Activated CD4-positive, alpha-beta T cell treated with anti-CD3 and anti-CD28 coated beads, Interleukin-2, amount 50 U/mL, for 1 hour (primary cell): ENCODE results near the gene PKNOX2.

Experiments
- DNase-seq: peaks from one replicate; pipeline ENCODE4 v3.0.0-alpha.2; 2020

Gene PKNOX2

GRCh38 chr11:125426818-125427528, 262.4 kb downstream of the PKNOX2 start:
- DNase-seq = no peak

- DNase-seq = no peak
Observed at GRCh38 chr11:125428486-125429173, 264.1 kb downstream of the PKNOX2 start.

- peak; percentile 34 for DNase-seq
Observed at GRCh38 chr11:125429174-125429707, 264.7 kb downstream of the PKNOX2 start.

- no peak for DNase-seq
Observed at GRCh38 chr11:125429807-125430678, 265.5 kb downstream of the PKNOX2 start.

GRCh38 chr11:125431009-125431408, 266.5 kb downstream of the PKNOX2 start:
- DNase-seq = no peak

- DNase-seq = no peak
Observed at GRCh38 chr11:125431481-125431880, 266.9 kb downstream of the PKNOX2 start.

- DNase-seq = no peak
Observed at GRCh38 chr11:125433454-125434121, 269.0 kb downstream of the PKNOX2 start.

- DNase-seq = no peak
Observed at GRCh38 chr11:125435461-125436238, 271.1 kb downstream of the PKNOX2 start.

- no peak for DNase-seq
Observed at GRCh38 chr11:125441648-125442410, 277.3 kb downstream of the PKNOX2 start.

GRCh38 chr11:125442946-125443345, 278.4 kb downstream of the PKNOX2 start:
- DNase-seq = no peak

GRCh38 chr11:125443767-125444311, 279.3 kb downstream of the PKNOX2 start:
- DNase-seq = no peak

GRCh38 chr11:125445731-125446130, 281.2 kb downstream of the PKNOX2 start:
- no peak for DNase-seq

GRCh38 chr11:125446279-125446678, 281.7 kb downstream of the PKNOX2 start:
- DNase-seq = no peak

GRCh38 chr11:125447721-125448120, 283.2 kb downstream of the PKNOX2 start:
- no peak for DNase-seq

GRCh38 chr11:125448136-125448535, 283.6 kb downstream of the PKNOX2 start:
- no peak for DNase-seq

GRCh38 chr11:125449565-125449964, 285.0 kb downstream of the PKNOX2 start:
- no peak for DNase-seq

- no peak for DNase-seq
Observed at GRCh38 chr11:125451400-125452124, 287.0 kb downstream of the PKNOX2 start.

- DNase-seq = no peak
Observed at GRCh38 chr11:125452125-125452470, 287.5 kb downstream of the PKNOX2 start.

GRCh38 chr11:125454047-125454446, 289.5 kb downstream of the PKNOX2 start:
- no peak for DNase-seq

- DNase-seq = no peak
Observed at GRCh38 chr11:125455851-125456250, 291.3 kb downstream of the PKNOX2 start.
